OCI-LY1 (cell line): ENCODE results near the gene GUCA2B.

Experiments
- H2AFZ ChIP-seq: fragments of 200-600 bp; sonication (generic), shearing (Covaris generic); 2 replicates; pipeline ENCODE4 v1.6.0; 2014; ENCODE audit warnings: antibody characterized with exemption, mild to moderate bottlenecking, low read length
- H3F3A ChIP-seq: fragments of 200-600 bp; sonication (generic), shearing (Covaris generic); 2 replicates; pipeline ENCODE4 v1.6.0; 2014; ENCODE audit warnings: mild to moderate bottlenecking, antibody characterized with exemption, low read length, moderate library complexity; ENCODE audit not compliant: insufficient read depth
- H3K27ac ChIP-seq: fragments of 200-600 bp; sonication (generic); 2 replicates; pipeline ENCODE4 v1.5.1; 2014; ENCODE audit warnings: low read length, mixed run types, mild to moderate bottlenecking, low read depth; ENCODE audit not compliant: poor library complexity, severe bottlenecking
- H3K27me3 ChIP-seq: fragments of 200-600 bp; sonication (generic); 2 replicates; pipeline ENCODE4 v1.6.0; 2014; ENCODE audit warnings: antibody characterized with exemption, mild to moderate bottlenecking, low read length, moderate library complexity; ENCODE audit not compliant: insufficient read depth
- H3K36me3 ChIP-seq: fragments of 200-600 bp; sonication (generic); 2 replicates; pipeline ENCODE4 v1.6.1; 2014; ENCODE audit warnings: mild to moderate bottlenecking, antibody characterized with exemption, low read length, moderate library complexity, mixed read lengths; ENCODE audit not compliant: insufficient read depth
- H3K4me1 ChIP-seq: fragments of 200-600 bp; sonication (generic); 2 replicates; pipeline ENCODE4 v1.5.1; 2014; ENCODE audit warnings: mild to moderate bottlenecking, low read length, moderate library complexity; ENCODE audit not compliant: insufficient read depth, severe bottlenecking
- H3K4me2 ChIP-seq: fragments of 200-600 bp; sonication (generic), shearing (Covaris generic); 2 replicates; pipeline ENCODE4 v1.6.1; 2014; ENCODE audit warnings: low read length
- H3K4me3 ChIP-seq: fragments of 200-600 bp; sonication (generic); 2 replicates; pipeline ENCODE4 v1.5.1; 2014; ENCODE audit warnings: low read length, low read depth, mild to moderate bottlenecking, mixed read lengths; ENCODE audit not compliant: poor library complexity, severe bottlenecking
- H3K79me2 ChIP-seq: fragments of 200-600 bp; shearing (Covaris generic); 2 replicates; pipeline ENCODE4 v1.6.1; 2016; ENCODE audit warnings: mixed run types, low read length, mixed read lengths; ENCODE audit not compliant: insufficient read depth
- H3K9ac ChIP-seq: fragments of 200-600 bp; sonication (generic), shearing (Covaris generic); 2 replicates; pipeline ENCODE4 v1.6.1; 2014; ENCODE audit warnings: mild to moderate bottlenecking, low read length, mixed read lengths
- H3K9me2 ChIP-seq: fragments of 200-600 bp; sonication (generic), shearing (Covaris generic); 2 replicates; pipeline ENCODE4 v1.6.1; 2014; ENCODE audit warnings: low read depth, mild to moderate bottlenecking, low read length, mixed read lengths
- H3K9me3 ChIP-seq: fragments of 200-600 bp; shearing (Covaris generic); 2 replicates; pipeline ENCODE4 v1.6.1; 2014; ENCODE audit warnings: low read length, mixed read lengths
- H4K20me1 ChIP-seq: fragments of 200-600 bp; sonication (generic), shearing (Covaris generic); 2 replicates; pipeline ENCODE4 v1.6.0; 2016; ENCODE audit warnings: mild to moderate bottlenecking, low read length; ENCODE audit not compliant: insufficient read depth
- EZH2 ChIP-seq: fragments of 200-600 bp; sonication (generic), shearing (Covaris generic); IDR thresholded peaks from 2 replicates; pipeline ENCODE4 v1.8.0; 2017; ENCODE audit warnings: borderline replicate concordance, mixed run types, mild to moderate bottlenecking, antibody characterized with exemption, low read length, moderate library complexity, mixed read lengths
- TF ChIP-seq, protein P1 (sequence below): fragments of 200-600 bp; sonication (generic), shearing (Covaris generic); IDR thresholded peaks from 2 replicates; pipeline ENCODE4 v1.5.1; 2017; ENCODE audit warnings: mild to moderate bottlenecking, antibody characterized with exemption, low read length, moderate library complexity, mixed read lengths

Gene GUCA2B

DNA sequence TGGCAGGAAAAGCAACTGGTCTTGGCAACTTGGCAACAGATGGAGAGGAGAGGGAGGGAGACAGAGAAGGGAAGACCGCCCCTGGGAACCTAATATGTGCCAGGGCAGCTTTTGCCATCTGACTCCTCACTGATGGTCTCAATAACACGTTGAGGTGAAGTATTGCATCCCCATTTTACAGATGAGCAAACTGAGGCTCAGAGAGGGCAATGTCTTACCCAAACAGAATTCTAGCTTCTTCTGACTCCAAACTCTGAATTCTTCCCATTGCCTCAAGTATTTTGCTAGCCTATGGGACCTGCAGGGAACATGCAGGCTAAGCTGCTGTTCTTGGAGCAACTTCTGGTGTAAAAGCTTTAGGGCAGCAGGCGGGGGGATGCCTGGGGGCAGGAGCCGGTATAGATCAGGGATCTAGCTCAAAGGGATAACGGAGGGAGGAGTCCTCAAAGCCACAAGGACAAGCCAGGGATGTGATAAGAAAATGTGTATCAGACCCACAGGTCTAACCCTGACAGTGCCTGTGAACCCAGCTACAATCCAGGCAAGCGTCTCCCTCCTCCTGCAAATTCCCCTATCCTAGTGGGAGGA is 18.6 kb downstream of the GUCA2B start:
- Histone ChIP-seq H3K27me3 (no peaks in the 10 kb centered on the region; the same call in 1 of the 2 replicates), H3K9me3 (no peaks in the 10 kb centered on the region), H3K4me3 (no peak overlapping the region), H3K9me2 (no peaks in the 10 kb centered on the region), H3K9ac (no peak overlapping the region), H3K4me1 (no peaks in the 10 kb centered on the region), H3K27ac (no peak overlapping the region), H3K4me2 (no peak overlapping the region), H4K20me1 (no peaks in the 10 kb centered on the region), H3F3A (no peaks in the 10 kb centered on the region), H2AFZ (no peak overlapping the region), H3K79me2 (no peaks in the 10 kb centered on the region), H3K36me3 (no peaks in the 10 kb centered on the region)
- no peak for TF ChIP-seq EZH2
- TF ChIP-seq, protein P1, sequence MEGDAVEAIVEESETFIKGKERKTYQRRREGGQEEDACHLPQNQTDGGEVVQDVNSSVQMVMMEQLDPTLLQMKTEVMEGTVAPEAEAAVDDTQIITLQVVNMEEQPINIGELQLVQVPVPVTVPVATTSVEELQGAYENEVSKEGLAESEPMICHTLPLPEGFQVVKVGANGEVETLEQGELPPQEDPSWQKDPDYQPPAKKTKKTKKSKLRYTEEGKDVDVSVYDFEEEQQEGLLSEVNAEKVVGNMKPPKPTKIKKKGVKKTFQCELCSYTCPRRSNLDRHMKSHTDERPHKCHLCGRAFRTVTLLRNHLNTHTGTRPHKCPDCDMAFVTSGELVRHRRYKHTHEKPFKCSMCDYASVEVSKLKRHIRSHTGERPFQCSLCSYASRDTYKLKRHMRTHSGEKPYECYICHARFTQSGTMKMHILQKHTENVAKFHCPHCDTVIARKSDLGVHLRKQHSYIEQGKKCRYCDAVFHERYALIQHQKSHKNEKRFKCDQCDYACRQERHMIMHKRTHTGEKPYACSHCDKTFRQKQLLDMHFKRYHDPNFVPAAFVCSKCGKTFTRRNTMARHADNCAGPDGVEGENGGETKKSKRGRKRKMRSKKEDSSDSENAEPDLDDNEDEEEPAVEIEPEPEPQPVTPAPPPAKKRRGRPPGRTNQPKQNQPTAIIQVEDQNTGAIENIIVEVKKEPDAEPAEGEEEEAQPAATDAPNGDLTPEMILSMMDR: no peak

DNA sequence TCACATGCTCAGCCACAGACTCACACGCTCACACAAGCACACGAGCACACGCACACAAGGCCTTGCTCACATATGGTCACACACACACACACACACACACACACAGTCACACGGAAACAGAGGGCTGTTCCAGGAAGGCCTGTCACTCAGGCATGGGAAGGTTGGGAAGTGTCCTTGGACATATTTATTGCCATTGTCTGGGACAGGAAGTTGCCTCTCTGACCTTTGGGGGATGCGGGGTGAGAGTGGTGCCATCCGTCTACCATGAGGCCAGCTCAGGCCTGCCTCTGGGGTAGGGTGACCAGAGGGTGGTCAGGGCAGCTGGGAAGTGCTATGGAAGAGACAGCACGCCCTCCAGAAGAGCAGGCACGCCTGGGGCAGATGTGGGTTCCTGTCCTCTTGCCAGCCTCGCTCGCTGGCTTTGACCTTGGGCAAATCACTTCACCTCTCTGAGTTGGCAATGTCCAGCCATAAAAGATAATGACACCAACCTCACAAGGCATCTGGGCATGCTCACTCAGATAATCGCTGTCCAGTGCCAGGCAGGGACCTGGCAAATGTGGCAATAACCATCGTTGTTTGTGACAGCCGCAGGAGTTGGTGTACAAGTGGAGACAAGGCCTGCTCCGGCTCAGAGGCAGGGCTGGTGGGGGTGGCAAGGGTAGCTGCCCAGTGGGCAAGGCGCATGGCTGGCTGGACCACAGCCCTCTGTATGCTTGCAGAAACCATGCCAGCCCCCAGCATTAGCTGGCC is 19.3 kb downstream of the GUCA2B start:
- peaks cover under 1% of the 10 kb centered on the region for H3K4me1 ChIP-seq
- no peaks in the 10 kb centered on the region for H4K20me1 ChIP-seq
- no peaks in the 10 kb centered on the region for H3K9me3 ChIP-seq
- no peak for TF ChIP-seq EZH2
- TF ChIP-seq, protein P1: no peak
- no peak overlapping the region for H3K4me3 ChIP-seq
- H3K9me2 ChIP-seq: no peaks in the 10 kb centered on the region
- H2AFZ ChIP-seq: no peak overlapping the region
- no peak overlapping the region for H3K9ac ChIP-seq
- no peak overlapping the region for H3K27ac ChIP-seq
- no peaks in the 10 kb centered on the region for H3K79me2 ChIP-seq
- no peaks in the 10 kb centered on the region for H3K36me3 ChIP-seq
- H3F3A ChIP-seq: no peaks in the 10 kb centered on the region
- H3K27me3 ChIP-seq: no peaks in the 10 kb centered on the region; the same call in 1 of the 2 replicates
- no peak overlapping the region for H3K4me2 ChIP-seq

DNA sequence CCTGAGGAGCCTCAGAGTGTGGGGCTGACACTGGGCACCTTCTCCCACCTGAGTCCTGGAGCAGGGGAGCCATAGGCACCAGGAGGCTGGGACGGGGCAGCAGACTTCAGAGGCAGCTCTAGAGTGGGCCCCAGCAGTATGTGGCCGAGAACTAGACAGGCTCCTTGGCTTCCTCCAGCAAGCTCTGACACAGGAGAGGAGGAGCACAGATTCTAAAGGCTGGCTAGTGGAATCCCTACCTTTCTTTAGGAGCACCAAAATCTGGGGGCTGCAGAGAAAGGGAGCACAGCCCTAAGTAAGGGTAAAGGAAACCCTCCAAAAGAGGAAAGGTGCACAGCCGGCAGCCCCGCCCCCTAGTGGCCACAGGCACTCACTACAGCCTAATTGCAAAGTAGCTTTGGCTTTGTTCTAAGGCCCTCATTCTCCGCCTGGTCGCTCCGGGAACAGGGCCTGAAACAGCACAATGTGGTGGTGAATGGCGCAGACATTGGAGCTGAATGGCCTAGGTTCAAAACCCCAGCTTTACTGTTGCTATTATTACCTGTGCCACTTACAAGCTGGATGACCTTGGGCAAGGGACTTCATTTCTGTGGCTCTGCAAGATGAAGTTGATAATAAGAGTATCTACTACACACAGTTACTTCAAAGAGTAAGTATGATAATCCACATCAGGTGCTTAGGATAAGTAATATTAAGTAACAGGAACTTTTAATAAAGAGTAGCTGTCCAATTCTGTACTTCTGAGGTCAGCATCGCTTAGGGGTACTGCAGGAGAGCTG is 20.1 kb downstream of the GUCA2B start:
- Histone ChIP-seq H3F3A (no peaks in the 10 kb centered on the region), H4K20me1 (no peaks in the 10 kb centered on the region), H3K4me3 (no peak overlapping the region), H3K9me3 (no peaks in the 10 kb centered on the region), H3K27ac (no peak overlapping the region), H3K4me1 (peaks cover 8% of the 10 kb centered on the region), H3K79me2 (no peaks in the 10 kb centered on the region), H3K9ac (no peak overlapping the region), H3K4me2 (no peak overlapping the region), H3K9me2 (no peaks in the 10 kb centered on the region), H2AFZ (no peak overlapping the region), H3K27me3 (no peaks in the 10 kb centered on the region; the same call in 1 of the 2 replicates), H3K36me3 (no peaks in the 10 kb centered on the region)
- TF ChIP-seq EZH2: no peak
- TF ChIP-seq, protein P1: peak; percentile 97
